Diencephalon (tissue), 1 donor: Measurements from ENCODE around the gene RFT1. TPM values are rescaled to one million over a fixed set of nuclear protein-coding genes. Genes with fewer than 3 reads are reported as not detected.

Experiments used
- total RNA-seq: library from RNA; depleted of rRNA; stranded (reverse); fragments of >200 nt; gene quantifications from one replicate; pipeline ENCODE4 v1.2.3, GENCODE V29; 2014

The RFT1 gene
- total RNA-seq, result 11.3 TPM

DNA sequence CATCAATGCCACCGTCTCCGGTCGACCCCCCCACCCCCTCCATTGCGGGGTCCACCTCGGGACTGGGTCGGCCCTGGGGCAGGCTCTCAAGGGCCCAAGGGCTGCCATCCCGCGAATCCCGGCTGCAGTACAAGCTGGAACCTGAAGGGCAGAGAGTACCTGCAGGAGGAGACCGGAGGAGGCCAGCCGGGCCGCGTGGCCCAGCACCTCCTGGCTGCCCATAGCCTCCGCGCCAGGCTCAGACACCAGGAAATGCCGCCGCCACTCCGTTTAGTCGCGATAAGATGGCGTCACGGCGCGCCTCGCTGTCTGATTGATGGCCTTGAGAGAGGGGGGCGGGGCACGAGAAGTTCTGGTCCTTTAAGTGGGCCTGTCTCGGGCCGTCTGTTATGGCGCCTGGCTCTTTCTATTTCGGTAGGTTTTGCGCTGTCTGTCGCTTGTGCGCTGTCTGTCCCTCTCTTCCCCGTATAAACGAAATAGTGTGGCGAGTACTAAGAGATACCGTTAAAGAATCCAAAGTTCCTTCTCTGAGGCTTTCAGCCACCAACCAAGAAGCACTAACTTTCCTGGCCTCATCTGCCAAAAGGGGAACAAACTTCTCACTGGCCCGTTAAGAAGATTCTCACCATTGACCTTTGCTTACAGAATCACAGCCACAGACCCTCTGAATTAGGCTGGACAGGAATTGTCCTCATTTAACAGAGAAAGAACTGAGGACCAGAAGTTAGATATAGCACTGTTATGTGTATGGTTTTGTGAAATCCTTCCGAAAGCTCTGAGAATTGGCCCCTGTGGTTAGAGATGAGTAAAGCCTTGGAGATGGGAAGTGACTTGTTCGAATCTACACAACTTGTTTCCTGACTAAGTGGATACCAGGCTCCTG lies at the start of gene RFT1:
Gene RFT1 (minus strand): TSS at position 257 of the 883 bp plus-strand sequence. CDS start 35 bp downstream, at position 222.

DNA sequence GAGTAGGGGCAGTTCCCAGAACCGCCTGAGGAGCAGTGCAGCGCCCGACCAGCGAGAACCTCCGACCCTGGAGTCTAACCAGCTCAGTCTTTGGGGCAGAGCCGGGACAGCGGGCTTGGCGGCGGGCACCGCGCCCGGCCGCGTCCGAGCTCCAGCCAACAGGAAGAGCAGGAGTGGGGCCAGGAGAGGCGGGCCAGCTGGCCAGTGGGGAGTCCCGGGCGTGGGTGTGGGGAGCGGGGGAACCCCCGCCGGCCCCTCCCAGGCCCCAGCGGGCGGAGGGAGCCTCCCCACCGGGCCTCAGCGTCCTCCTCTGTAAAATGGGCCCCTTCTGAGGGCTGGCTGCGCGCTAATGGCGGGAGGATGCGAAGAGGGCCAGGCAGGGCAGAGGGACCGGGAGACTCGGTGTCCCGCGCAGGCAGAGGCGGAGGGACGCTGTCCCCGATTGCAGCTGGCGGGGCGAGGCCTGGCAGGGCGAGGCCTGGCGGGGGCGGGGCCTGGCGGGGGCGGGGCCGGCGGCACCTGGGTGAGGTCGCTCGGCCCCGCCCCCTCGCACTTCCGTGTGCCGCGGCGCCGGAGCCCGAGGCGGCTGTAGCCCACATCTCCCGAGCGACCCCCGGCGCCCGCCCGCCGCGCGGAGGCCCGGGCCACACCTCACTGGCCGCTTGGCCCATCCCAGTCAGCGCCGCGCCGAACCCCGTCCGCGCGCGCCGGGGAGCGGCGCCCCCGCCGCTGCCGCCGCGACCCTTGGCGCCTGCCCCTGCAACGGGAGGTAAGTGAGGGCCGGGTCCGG lies 30.6 kb upstream of the RFT1 start, which contains the start of gene PRKCD:
Gene PRKCD (plus strand): TSS at position 550 of the 790 bp plus-strand sequence. CDS start 17,214 bp downstream, outside the sequence.

DNA sequence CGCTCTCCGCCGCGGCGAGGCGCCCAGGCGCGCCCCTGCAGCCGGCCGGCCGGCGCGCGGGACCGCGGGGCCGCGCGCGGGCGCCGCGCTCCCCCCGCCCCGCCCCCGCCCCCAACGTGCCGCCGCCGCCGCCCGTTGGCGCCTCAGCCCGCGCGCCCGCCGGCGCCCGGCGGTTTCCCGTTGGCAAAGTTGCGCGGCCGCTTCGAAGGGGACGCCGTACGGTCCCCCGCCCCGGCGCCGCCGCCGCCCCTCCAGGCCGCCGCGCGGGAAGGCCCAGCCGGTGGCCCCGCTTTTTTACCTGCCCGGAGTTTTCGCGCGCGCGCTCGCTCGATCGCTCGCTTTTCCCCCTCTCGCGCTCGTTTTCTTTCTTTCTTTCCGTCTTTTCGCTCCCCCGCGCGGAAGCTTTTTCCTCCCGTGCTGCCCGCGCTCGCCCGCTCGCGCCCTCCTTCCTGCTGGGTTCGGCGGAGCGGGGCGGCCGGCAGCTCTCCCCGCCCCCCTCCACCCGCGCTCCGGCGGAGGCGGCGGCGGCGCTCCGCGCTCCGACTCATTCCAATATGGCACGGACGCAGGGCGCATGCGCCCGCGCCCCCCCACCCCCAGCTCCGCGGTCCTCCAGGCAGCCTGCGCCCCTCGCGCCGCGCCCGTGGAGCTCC lies 84.6 kb downstream of the RFT1 start, which contains the start of gene SFMBT1:
Gene SFMBT1 (minus strand): TSS at position 556 of the 653 bp plus-strand sequence. CDS start 76,945 bp downstream, outside the sequence.

Other genes starting within 250 kb of the RFT1 start
- 12.0 TPM for gene STIMATE, start 232.9 kb downstream of the RFT1 start, total RNA-seq
- gene SFMBT1, start 84.4 kb downstream of the RFT1 start, total RNA-seq, result 32.3 TPM
- 5.8 TPM for gene PRKCD, start 30.8 kb upstream of the RFT1 start, total RNA-seq
- 119 TPM for gene TKT, start 125.6 kb upstream of the RFT1 start, total RNA-seq
- 13.1 TPM for gene DCP1A, start 217.1 kb upstream of the RFT1 start, total RNA-seq